Sigmoid colon (tissue), 7 donors: ENCODE measurements around the gene WDR81. TPM values are rescaled to one million over a fixed set of nuclear protein-coding genes. Genes with fewer than 3 reads are reported as not detected.

Experiments
- DNase-seq: peaks from one replicate; pipeline ENCODE4 v3.0.0-alpha.2; 2019
- H3K27ac ChIP-seq, 4 donors: fragments of 200-600 bp; sonication (generic); one replicate each; pipeline ENCODE4 v1.5.1; 2016 to 2019; ENCODE audit warnings: mild to moderate bottlenecking in 1 of 4
- H3K27me3 ChIP-seq, 3 donors: fragments of 200-600 bp; sonication (generic); one replicate each; pipeline ENCODE4 v1.5.1; 2019; ENCODE audit warnings: mild to moderate bottlenecking in 1 of 3
- H3K36me3 ChIP-seq, 4 donors: fragments of 200-600 bp; sonication (generic); one replicate each; pipeline ENCODE4 v1.5.1; 2016 to 2019
- H3K4me1 ChIP-seq, 4 donors: fragments of 200-600 bp; sonication (generic); one replicate each; pipeline ENCODE4 v1.5.1; 2017 to 2019
- H3K4me3 ChIP-seq, 4 donors: fragments of 200-600 bp; sonication (generic); one replicate each; pipeline ENCODE4 v1.5.1; 2017 to 2019; ENCODE audit warnings: mild to moderate bottlenecking in 2 of 4, moderate library complexity in 1 of 4
- H3K9me3 ChIP-seq, 4 donors: fragments of 200-600 bp in 3 of 4; sonication (generic) in 3 of 4; one replicate each; pipeline versions ENCODE4 v1.5.1 to v1.6.1; 2013 to 2019
- EP300 ChIP-seq, 4 donors: sonication (generic); formaldehyde crosslinking; IDR thresholded peaks; one replicate each; pipeline ENCODE4 v1.6.1; 2017; ENCODE audit warnings: antibody characterized with exemption in 4 of 4
- POLR2A ChIP-seq, 2 donors: fragments of 450-650 bp; IDR thresholded peaks; one replicate each; pipeline ENCODE4 v1.6.1; 2016; ENCODE audit warnings: antibody characterized with exemption in 2 of 2, mild to moderate bottlenecking in 2 of 2, moderate library complexity in 2 of 2
- POLR2AphosphoS5 ChIP-seq, 4 donors: sonication (generic); formaldehyde crosslinking; IDR thresholded peaks; one replicate each; pipeline ENCODE4 v1.6.1; 2017; ENCODE audit warnings: antibody characterized with exemption in 4 of 4
- WGBS, 2 donors: extraction: QIAGEN DNeasy Blood & Tissue Kit; methylation state at CpG; one replicate each; pipeline ENCODE4 v1.1.7; 2013; 5-methylcytosine and 5-hydroxymethylcytosine counted together
- intact Hi-C: fragments of 100-400 bp; cut with DNase I; formaldehyde crosslinking; loops from one replicate; pipeline ENCODE4 v1.15.1; 2023
- polyA plus RNA-seq, 3 donors: library from polyadenylated mRNA; stranded (reverse); fragments of 200-250 nt; gene quantifications; one replicate each; pipeline ENCODE4 v1.2.3, GENCODE V29; 2013
- total RNA-seq, 4 donors: library from RNA; depleted of rRNA; stranded (reverse); fragments of >200 nt; gene quantifications; one replicate each; pipeline ENCODE4 v1.1.0, GENCODE V29; 2016
- TF ChIP-seq, protein P1 (sequence below), 4 experiments: fragments of 450-650 bp in 3 of 4; fragments of 200-600 bp in 1 of 4; IDR thresholded peaks; one replicate each; pipeline ENCODE4 v1.5.1; 2016 to 2019; ENCODE audit warnings: antibody characterized with exemption in 4 of 4, mild to moderate bottlenecking in 3 of 4, moderate library complexity in 2 of 4
- donor health status: healthy with polysubstance abuse.
- donor health status: Bipolar disorder and iron deficiency.
- donor health status: healthy.

WDR81 gene
- total and polyA plus RNA-seq, 7 donors, result 6.6 to 49.3 (median 26.7) TPM

DNA sequence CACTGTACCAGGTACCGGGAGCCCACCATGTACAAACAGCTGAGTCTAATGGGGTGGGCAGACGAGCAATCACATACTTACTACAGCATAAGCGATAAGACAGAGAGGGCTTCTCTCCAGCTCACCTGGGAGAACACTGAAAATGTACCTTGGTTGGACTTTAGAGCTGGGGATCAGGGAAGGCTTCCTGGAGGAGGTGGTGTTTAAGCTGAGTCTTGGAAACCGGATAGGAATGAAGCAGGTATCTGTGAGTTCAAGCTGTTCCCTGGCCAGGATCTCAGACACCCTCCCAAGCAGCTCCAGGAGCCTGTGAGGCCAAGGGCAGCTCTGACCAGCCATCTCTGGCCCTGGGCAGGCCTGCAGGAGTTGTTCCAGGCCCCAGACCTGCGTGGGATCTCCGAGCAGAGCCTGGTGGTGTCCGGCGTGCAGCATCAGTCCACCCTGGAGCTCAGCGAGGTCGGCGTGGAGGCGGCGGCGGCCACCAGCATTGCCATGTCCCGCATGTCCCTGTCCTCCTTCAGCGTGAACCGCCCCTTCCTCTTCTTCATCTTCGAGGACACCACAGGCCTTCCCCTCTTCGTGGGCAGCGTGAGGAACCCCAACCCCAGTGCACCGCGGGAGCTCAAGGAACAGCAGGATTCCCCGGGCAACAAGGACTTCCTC is 29.4 kb downstream of the WDR81 start:
- DNase-seq, result no peak
- H3K36me3 ChIP-seq, result no peaks in the 10 kb centered on the region
- 87 to 89% methylated on average over 23 of the region's 23 CpGs for WGBS, 2 donors
- intact Hi-C loops, result no loop called here
- no peak overlapping the region for H3K27ac ChIP-seq
- no peak for TF ChIP-seq POLR2AphosphoS5 (IDR thresholded peaks at IDR 0.05)
- TF ChIP-seq, protein P1, sequence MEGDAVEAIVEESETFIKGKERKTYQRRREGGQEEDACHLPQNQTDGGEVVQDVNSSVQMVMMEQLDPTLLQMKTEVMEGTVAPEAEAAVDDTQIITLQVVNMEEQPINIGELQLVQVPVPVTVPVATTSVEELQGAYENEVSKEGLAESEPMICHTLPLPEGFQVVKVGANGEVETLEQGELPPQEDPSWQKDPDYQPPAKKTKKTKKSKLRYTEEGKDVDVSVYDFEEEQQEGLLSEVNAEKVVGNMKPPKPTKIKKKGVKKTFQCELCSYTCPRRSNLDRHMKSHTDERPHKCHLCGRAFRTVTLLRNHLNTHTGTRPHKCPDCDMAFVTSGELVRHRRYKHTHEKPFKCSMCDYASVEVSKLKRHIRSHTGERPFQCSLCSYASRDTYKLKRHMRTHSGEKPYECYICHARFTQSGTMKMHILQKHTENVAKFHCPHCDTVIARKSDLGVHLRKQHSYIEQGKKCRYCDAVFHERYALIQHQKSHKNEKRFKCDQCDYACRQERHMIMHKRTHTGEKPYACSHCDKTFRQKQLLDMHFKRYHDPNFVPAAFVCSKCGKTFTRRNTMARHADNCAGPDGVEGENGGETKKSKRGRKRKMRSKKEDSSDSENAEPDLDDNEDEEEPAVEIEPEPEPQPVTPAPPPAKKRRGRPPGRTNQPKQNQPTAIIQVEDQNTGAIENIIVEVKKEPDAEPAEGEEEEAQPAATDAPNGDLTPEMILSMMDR (IDR thresholded peaks at IDR 0.05), result no peak
- no peak for TF ChIP-seq POLR2A (IDR thresholded peaks at IDR 0.05)
- no peak for TF ChIP-seq EP300 (IDR thresholded peaks at IDR 0.05)
- H3K4me3 ChIP-seq, result no peak overlapping the region
- H3K4me1 ChIP-seq, result no peaks in the 10 kb centered on the region
- no peaks in the 10 kb centered on the region for H3K27me3 ChIP-seq
- no peaks in the 10 kb centered on the region for H3K9me3 ChIP-seq

DNA sequence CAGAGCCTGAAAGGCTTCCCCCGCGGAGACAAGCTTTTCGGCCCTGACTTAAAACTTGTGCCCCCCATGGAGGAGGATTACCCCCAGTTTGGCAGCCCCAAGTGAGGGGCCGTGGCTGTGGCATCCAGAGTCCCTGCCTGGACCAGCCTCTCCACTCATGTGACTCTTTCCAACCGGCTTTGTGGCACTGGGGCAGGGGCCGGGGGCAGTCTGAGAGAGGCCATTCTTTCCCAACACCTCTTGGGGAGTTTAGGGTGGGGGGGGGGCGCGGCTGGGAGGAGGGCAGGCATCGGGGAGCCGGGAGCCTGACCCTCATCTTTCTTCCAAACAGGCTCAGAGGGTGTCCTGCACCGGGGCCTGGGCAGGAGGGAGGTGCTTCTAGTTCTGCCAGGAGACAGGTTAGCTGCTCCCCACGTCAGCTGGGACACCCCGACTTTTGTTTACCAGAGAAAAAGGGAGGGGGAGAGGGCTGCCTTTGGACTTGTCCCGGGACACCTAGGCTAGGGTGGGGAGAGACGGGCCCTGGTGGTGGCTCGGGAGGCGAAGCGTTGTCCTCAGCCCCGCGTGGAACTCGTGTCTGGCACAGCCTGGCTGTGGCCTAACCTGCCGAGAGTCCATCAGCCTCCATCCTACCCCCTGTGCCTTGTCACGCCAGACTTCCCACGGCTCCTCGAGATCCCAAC is 30.1 kb downstream of the WDR81 start:
- no peaks in the 10 kb centered on the region for H3K27me3 ChIP-seq
- no peaks in the 10 kb centered on the region for H3K36me3 ChIP-seq
- no peak overlapping the region for H3K4me3 ChIP-seq
- no peaks in the 10 kb centered on the region for H3K9me3 ChIP-seq
- no peak for TF ChIP-seq POLR2AphosphoS5 (IDR thresholded peaks at IDR 0.05)
- no peak for TF ChIP-seq EP300 (IDR thresholded peaks at IDR 0.05)
- TF ChIP-seq, protein P1 (IDR thresholded peaks at IDR 0.05), result no peak
- TF ChIP-seq POLR2A (IDR thresholded peaks at IDR 0.05), result no peak
- WGBS, 2 donors, result 68 to 83% methylated on average over 25 of the region's 25 CpGs
- no peak for DNase-seq
- H3K4me1 ChIP-seq, result no peaks in the 10 kb centered on the region
- H3K27ac ChIP-seq, result no peak overlapping the region
- intact Hi-C loops, result no loop called here

GRCh38 chr17:1755252-1755826 is 30.8 kb downstream of the WDR81 start:
- 75 to 80% methylated on average over 20 of the region's 20 CpGs for WGBS, 2 donors
- H3K27ac ChIP-seq, result no peak overlapping the region
- intact Hi-C loops, result no loop called here

DNA sequence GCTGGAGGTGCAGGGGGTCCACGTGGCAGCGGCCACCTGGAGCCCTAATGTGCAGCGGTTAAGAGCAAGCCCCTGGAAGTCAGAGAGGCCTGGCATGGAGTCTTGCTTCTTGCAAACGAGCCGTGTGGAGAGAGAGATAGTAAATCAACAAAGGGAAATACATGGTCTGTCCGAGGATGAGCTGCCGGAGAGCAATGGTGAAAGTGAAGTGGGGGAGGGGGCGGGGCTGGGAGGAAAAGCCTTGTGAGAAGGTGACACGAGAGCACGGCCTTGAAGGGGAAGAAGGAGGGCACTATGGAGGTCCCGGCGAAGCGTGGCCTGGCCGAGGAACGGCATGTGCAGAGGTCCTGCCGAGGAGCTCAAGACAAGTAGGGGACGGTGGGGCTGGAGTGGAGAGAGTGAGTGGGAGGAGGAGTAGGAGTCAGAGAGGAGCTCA is 31.3 kb downstream of the WDR81 start:
- H3K27ac ChIP-seq, result no peak overlapping the region
- H3K4me3 ChIP-seq, result no peak overlapping the region
- no peaks in the 10 kb centered on the region for H3K27me3 ChIP-seq
- intact Hi-C loops, result no loop called here
- DNase-seq, result no peak
- WGBS, 2 donors, result 77 to 79% methylated on average over 17 of the region's 17 CpGs
- H3K36me3 ChIP-seq, result no peaks in the 10 kb centered on the region
- TF ChIP-seq EP300 (IDR thresholded peaks at IDR 0.05), result no peak
- TF ChIP-seq, protein P1 (IDR thresholded peaks at IDR 0.05), result no peak
- H3K4me1 ChIP-seq, result no peaks in the 10 kb centered on the region
- no peaks in the 10 kb centered on the region for H3K9me3 ChIP-seq

More at GRCh38 chr17:1755252-1755826, 30.8 kb downstream of the WDR81 start:
- Histone ChIP-seq H3K4me1 (no peaks in the 10 kb centered on the region), H3K4me3 (no peak overlapping the region), H3K27me3 (no peaks in the 10 kb centered on the region), H3K9me3 (no peaks in the 10 kb centered on the region), H3K36me3 (no peaks in the 10 kb centered on the region)
- TF ChIP-seq, protein P1 (IDR thresholded peaks at IDR 0.05), result no peak
- no peak for TF ChIP-seq POLR2A (IDR thresholded peaks at IDR 0.05)
- TF ChIP-seq POLR2AphosphoS5 (IDR thresholded peaks at IDR 0.05), result no peak
- TF ChIP-seq EP300 (IDR thresholded peaks at IDR 0.05), result no peak
- DNase-seq, result no peak
